ENCODE data around the gene TMEM205.
"Not testable (repeated sequence)": the region's sequence is repeated elsewhere in the genome, so short reads cannot be mapped to it uniquely, and the experiment has no call there.

Gene TMEM205

DNA sequence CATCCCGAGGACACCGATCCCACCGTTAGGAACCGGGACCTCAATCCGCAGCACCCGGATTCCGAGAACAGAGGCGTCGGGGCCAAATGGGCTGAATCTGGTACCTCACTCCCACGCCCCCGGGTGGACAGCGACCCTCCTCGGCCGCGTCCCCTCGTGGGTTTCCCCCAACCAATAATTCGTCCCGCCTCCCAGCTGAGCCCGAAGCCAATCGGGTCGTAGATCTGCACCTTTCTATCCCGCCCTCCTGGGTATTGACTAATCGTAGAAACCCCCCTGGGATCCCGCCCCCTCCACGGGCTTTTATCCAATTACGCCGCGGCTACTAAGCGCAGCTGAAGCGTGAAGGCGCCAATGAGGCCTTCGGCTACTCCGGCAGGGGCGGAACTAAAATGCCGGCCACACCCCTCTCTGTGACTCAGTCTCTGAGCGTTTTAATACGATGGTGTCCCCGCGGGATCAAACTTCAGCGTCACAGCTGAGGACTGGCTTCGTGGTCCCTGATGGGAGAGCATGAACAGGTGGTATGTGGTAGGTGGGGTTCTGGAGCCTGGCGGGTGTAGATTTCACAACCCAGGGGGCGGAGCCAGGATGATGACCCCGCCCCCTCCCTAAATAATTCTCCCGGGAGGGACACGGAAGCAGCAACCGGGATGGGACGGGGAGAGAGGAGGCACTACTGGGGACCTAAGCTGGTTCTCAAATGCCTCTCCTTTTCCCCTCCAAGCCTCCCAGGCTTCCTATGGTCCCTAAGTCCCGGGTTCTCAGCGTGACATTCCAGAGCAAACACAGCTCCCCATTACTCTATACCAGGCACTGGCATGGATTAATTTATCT is at the start of gene TMEM205, which contains the start of gene CCDC159:
Gene TMEM205, minus strand, starts transcription at position 165 of the 837 bp plus-strand sequence. CDS start 649 bp downstream, outside the sequence.
Gene CCDC159, plus strand, starts transcription at position 416 of the 837 bp plus-strand sequence. Its CDS starts 88 bp downstream, at position 504.
- peak; percentile 96 for DNase-seq (ENCODE audit: low spot score)

DNA sequence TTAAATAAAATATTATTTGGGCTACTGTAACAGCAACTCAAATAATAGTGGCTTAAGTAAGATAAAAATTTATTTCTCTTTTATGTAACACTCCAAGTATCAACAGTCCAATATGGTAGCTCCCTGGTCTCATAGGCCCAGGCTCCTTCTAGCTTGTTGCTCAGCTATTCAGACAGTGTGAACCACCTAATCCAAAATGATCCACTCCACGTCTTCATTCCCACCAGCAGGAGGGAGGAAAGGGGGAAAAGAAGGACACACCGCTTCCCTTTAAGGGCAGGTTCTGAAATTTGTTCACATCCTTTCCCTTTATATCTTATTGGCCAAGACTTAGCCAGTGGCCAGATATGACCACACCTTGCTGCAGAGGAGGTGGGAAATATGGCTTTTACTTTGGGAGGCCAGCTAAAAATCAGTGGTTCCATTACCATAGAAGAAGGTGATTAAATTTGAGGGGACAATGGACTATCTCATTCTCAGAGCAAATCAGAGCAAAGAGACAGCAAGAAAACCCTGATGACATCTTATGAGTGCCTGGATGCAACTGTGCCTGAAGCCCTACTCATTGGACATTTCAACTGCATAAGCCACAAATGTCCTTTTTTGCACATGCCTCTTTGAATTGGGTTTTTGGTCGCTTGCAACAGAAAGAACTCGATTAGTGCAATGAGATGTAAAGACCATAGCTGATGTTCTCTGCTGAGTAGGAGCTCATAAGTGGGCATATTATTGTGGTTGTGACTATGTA is 45.0 kb upstream of the TMEM205 start:
- DNase-seq (ENCODE audit: low spot score): no peak

DNA sequence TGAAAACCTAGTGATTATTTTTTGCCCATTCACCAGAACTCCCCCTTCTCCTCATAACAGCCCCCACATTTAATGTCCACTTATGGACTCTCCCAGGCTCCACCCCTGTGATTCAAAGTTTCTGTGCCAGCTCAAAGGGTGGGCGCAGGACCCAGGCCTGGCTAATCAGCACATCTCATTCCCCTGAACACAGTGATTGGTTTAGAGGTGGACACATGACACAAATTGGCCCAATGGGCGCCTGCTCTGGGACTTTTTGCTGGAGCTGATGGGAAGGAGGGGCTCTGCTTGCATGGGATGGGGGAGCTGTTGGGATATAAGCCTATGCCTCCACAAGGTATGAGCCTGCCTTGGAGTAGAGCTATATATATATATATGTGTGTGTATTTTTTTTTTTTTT is 44.3 kb upstream of the TMEM205 start:
- no peak for DNase-seq (ENCODE audit: low spot score)

DNA sequence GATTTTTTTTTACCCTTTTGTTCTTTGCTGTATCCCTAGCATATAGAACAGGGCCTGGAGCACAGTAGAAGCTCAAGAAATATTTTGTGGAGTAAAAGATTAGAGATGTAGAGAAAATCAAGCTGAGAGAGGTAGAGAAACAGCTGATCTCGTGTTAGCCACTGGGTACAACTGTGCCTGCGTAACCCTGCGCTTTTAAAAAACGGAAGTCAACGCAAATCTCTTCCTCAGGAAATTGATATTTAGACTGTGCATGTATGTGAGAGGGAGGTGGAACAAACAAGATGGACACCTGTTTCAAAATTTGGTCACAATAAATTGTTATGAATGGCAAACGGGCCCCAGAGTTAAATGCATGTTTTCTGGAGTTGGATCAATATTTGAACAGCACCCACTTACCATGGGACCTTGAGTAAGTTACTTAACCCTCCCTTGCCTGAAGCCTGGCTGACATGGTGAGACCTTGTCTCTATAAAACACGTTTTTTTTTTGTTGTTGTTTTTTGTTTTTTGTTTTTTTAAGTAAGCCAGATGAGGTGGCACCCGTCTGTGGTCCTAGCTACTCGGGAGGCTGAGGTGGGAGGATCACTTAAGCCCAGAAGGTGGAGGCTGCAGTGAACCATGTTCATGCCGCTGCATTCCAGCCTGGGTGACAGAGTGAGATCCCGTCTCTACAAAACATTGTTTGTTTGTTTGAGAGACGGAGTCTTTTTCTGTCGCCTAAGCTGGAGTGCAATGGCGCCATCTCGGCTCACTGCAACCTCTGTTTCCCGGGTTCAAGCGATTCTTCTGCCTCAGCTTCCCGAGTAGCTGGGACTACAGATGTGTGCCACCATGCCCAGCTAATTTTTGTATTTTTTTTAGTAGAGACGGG is 41.3 kb upstream of the TMEM205 start:
- DNase-seq (ENCODE audit: low spot score): no peak

DNA sequence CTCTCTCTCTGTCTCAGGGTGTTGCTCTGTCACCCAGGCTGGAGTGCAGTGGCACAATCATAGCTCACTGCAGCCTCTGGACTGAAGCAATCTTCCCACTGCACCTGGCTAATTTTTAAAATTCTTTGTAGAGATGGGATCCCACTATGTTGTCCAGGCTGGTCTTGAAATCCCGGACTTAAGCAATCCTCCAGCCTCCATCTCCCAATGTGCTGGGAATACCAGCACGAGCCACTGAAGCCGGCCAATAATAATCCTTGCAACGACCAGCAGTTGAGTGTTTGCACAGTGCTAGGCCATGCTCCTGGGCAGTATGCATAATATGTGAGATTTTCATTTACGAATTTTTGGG is 38.7 kb upstream of the TMEM205 start:
- no peak for DNase-seq (ENCODE audit: low spot score)

DNA sequence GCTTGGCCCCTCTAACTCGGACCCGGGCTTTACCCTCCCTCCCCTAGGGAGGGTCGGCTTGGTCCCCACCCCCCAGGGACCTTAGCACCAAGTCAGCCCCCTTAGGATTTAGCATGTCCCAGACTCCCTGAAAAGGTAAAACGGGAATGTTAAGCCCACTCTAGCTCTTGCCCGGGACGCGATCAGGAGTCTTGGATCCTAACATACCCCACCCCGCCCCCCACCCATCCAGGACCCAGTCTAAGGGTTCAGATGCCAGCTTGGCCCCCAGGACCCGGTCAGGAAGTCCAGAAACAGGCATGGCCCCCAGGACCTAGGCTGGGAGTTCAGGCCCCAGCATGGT is 37.6 kb upstream of the TMEM205 start:
- DNase-seq (ENCODE audit: low spot score): no peak

DNA sequence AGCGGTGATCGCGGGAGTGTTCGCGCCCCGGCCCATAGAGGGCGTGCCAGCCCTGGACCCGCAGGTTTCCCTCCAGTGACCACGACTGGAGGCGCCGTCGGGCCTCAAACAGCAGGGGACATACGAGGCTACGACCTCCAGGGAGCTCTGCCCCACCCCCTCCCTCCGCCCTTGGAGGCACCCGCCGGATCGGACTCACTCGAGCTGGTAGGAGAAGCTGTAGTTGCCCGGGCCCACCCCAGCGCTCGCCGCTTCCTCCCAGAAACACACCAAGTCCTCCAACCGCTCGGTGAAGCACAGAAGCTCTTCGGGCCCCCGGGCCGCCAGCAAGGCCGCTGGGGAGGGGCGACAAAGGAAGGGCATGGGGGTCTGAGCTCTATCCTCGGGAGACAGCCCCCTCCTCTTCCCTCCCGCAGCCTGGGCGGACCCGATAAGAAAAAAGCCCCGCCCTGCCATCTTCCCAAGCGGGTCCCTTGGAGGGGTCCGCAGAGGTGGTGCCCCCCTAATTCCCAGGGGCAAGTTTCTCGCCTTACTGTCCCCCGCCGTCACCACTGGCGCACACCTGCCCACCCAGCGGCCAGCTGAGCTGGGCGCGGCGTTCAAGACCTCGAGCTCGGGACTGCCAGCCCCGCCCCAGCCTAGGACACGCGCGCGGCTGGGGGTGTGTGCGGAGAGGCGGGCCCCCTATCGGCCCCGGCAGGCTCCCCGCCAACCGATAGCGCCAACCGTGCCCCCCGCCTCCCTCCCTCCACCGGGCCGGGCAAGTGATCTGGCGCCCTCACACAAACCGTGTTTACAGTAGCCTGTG is 37.0 kb upstream of the TMEM205 start:
- DNase-seq (ENCODE audit: low spot score): no peak

DNA sequence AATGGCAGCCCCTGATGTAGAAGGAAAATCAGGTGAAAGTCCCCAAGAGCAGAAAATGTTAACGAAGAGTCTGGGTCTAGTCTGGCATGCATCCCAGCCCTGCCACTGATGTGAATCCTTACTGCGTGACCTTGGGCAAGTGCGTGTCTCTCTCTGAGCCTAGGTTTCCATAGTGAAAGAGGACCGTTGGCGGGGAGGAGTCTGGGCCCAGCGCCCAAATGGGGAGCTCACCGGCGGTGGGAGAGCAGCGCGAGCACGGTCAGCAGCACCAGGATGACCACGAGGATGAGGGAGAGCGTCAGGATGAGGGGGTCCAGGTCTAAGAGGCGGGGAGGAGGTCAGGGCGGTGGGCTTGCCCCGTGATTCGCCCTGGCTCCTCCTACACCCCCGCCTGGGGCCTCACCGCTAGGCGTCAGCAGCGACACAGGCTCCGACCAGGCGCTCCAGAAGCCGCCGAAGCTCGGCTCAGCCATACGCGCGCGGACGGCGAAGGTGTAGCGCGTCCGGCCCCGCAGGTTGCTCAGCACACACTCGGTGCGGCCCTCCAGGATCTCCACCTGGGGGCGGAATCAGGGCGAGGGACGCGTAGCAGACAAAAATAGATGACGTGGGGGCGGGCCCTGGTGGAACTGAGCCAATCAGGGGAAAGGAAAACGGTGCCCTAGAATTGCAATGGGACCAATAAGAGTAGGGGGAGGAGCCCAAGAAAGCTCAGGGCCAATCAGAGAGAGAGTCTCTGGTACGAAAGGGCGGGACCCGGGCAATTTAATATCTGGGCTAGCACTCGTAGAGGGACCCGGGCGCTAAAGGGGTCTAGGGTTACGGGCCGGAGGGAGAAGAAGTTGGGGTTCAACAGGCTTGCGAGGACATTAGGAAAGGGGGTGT is 34.8 kb upstream of the TMEM205 start:
- peak; percentile 95 for DNase-seq (ENCODE audit: low spot score)

DNA sequence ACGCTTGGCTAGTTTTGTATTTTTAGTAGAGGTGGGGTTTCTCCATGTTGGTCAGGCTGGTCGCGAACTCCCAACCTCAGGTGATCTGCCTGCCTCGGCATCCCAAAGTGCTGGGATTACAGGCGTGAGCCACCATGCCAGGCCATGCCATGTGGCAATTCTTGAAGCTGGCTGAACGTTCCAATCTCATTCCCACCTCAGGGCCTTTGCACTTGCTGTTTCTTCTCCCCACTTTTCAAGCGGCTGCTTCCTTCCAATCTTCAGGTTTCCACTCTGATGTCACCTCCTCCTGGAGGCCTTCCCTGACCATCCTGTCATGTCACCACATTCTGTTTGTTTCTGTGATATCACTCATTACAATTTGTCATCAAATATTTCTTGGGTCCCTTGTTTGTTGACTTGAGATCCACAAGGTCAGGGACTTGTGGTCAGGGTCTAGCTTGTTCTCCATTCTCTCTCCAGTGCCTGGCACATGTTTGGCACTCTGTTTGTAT is 33.8 kb upstream of the TMEM205 start:
- DNase-seq (ENCODE audit: low spot score): no peak

DNA sequence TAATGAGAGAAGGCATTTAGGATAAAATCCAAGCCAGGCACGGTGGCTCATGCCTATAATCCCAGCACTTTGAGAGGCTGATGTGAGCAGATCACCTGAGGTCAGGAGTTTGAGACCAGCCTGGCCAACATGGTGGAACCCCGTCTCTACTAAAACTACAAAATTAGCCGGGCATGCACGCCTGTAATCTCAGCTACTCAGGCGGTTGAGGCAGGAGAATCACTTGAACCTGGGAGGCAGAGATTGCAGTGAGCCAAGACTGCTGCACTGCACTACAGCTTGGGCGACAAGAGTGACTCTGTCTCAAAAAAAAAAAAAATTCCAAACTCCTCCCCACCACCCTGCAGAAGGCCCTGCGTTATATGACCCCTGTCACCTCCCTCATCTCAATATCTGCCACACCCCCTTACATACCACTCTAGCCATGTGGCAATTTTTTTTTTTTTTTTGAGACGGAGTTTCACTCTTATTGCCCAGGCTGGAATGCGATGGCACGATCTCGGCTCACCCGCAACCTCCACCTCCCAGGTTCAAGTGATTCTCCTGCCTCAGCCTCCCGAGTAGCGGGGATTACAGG is 33.3 kb upstream of the TMEM205 start:
- not testable (repeated sequence) for DNase-seq (ENCODE audit: low spot score)

DNA sequence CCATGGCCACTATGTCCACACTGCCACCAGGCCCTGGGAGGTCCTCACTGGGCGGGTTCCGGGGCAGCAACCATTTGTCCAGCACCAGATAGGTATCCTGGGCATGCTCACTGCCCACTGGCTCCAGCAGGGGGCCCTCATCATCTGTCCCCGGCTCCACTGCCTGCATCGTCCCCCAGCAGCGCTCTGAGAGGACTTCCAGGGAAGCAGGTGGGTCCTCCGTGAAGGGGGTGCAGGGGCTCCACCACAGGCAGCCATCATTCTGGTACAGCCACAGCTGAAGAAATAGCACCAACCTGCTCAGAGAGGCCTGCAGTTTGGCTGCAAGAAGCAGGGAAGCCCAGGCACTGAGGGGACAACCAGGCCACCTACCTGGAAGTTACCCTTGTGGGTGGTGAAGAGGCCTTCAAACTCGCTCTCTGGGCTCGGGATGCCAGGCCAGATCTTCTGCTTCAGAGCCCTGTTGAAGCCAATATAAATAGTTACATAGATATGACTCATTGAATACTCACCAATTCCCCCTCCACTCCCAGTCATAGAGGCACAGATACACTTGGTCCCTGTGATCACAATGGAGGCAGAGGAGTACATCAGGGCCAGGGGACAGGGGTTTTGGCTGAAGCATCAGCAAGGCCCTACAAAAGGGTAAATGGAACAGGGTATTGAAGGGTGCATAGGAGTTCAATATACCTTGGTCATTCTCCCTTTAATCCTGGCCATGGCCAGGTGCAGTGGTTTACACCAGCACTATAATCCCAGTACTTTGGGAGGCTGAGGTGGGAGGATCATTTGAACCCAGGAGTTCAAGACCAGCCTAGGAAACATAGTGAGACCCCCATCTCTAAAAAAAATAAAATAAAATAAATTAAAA is 32.5 kb upstream of the TMEM205 start:
- DNase-seq (ENCODE audit: low spot score): peak; percentile 70

DNA sequence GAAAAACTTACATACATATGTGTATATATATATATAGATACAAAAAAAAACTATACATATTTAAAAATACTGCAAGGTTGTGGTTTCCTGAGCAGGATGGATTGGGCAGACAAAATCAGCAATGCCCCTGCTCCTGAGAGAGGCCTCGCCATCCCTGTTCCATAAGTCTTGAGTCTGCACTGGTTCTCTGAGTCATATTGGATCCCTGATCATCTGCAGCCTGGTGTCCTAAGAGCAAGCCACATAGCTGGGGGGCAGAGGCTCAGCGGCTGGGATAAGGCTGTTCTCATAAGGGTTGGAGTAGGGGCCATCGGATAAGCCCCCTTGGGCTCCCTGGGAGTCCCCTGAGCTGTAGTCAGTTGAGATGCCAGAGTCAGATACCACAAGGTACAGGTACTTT is 31.7 kb upstream of the TMEM205 start:
- DNase-seq (ENCODE audit: low spot score): no peak

DNA sequence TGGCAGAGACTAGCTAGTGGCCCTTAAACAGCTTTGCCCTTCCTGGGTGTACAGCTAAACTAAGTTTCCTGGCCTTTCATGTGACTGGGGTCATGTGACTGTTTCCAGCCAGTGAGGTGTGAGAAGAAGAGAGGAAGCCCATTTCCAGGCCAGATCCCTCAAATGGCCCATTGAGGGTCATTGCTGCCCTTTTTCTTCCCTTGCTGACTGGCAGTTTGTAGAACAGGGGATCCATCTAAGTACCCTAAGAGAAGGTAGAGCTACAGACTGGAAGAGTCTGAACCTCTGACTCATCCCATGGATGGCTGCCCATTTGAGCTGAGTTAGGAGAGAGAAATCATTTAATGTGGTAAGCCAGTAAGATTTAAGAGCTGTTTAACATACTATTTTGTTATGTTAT is 31.2 kb upstream of the TMEM205 start:
- DNase-seq (ENCODE audit: low spot score): no peak

DNA sequence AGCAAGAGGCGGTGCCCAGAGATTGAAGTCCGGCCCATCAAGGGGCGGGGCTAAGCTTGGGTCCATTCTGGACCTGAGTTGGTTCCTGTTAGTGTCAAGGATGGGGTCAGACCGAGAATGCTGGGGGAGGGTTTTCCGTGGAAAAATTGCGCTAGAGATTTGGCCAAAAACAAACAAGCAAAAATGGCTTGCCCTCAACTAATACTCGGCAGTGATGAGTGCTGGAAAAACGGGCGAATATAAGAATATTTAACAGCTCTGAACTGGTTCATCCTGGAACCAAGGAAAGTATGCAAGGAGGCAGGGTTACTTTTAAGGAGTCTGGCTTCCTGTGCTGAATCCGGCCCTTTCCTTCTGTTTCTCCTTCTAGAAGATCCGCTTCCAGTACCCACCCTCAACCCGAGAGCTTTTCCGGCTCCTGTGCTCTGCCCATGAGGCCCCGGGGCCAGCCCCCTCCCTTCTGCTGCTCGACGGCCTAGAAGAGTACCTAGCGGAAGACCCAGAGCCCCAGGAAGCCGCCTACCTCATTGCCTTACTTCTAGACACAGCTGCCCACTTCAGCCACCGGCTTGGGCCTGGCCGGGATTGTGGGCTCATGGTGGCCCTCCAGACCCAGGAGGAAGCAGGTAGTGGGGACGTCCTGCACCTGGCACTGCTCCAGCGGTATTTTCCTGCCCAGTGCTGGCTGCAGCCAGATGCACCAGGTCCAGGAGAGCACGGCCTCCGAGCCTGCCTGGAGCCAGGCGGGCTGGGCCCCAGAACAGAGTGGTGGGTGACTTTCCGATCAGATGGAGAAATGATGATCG is 29.3 kb upstream of the TMEM205 start:
- peak; percentile 67 for DNase-seq (ENCODE audit: low spot score)

DNA sequence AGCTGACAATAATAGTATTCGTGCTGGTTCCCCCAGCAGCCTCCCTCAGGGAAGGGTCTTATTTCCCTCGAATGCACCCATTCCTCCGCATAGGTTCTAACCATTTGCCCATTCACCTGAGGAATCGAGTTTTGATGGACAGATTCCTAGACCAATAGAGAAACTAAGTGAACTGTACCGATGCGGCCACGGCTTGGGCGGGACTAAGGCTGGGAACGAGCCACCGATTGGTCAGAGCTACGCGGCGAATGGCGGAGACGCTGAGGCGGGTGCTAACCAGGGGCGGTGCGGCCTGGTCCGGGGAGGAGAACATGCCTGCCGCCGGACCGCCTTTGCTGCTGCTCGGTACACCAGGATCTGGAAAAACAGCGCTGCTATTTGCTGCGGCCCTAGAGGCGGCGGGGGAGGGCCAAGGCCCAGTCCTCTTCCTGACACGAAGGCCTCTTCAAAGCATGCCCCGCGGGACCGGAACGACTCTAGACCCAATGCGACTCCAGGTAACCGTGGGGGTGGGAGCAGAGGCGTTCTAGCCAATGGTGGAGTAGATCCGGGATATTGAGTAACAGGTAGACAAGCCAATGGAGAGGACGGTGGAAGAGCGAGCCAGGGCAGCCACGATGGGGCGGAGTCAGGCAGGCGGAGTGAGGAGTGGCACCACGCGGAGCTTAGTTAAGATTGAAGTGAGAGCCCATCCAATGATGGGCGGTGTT is 28.5 kb upstream of the TMEM205 start, which contains the start of gene SWSAP1:
Gene SWSAP1, plus strand, starts transcription at position 234 of the 710 bp plus-strand sequence. Its CDS starts 15 bp downstream, at position 249.
- peak; percentile 98 for DNase-seq (ENCODE audit: low spot score)

DNA sequence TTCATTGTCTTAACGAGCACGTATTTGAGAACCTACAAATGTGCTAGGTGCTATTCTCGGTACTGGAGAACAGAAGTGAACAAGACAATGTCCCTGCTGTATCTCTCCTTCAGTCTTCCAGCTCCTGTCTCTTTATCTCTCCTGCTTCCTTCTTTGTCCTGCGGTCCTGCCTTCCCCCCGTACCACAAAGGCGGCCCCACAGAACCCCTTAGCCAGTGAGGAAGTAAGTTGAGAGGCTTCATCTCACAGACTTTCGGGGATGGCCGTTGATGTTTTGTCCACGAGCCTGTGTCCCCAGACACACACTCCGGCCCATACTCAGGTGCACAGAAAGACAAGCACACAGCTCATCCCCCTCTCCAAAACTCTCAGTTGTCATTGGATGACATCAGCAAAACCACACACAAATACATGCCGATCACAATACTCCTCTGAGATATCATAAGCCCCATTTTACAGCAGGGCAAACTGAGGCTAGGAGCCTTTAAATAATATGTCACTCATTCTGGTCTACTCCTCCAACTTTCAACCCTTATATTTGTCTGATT is 27.9 kb upstream of the TMEM205 start:
- no peak for DNase-seq (ENCODE audit: low spot score)

Measured in left forelimb (tissue), 1 donor.